OCI-LY7 (cell line): ENCODE results near the gene RPS19BP1.

Source experiments
- CTCF ChIP-seq: fragments of 200-600 bp; sonication (generic); conservative IDR thresholded peaks from 2 replicates; pipeline ENCODE4 v1.5.1; 2014; ENCODE audit warnings: mild to moderate bottlenecking, antibody characterized with exemption, low read length, moderate library complexity, mixed read lengths
- EZH2phosphoT487 ChIP-seq: fragments of 200-600 bp; sonication (generic); IDR thresholded peaks from 2 replicates; pipeline ENCODE4 v1.6.1; 2018; ENCODE audit warnings: low read depth, borderline replicate concordance, mild to moderate bottlenecking, mixed run types, antibody characterized with exemption, low read length, moderate library complexity, mixed read lengths

DNA sequence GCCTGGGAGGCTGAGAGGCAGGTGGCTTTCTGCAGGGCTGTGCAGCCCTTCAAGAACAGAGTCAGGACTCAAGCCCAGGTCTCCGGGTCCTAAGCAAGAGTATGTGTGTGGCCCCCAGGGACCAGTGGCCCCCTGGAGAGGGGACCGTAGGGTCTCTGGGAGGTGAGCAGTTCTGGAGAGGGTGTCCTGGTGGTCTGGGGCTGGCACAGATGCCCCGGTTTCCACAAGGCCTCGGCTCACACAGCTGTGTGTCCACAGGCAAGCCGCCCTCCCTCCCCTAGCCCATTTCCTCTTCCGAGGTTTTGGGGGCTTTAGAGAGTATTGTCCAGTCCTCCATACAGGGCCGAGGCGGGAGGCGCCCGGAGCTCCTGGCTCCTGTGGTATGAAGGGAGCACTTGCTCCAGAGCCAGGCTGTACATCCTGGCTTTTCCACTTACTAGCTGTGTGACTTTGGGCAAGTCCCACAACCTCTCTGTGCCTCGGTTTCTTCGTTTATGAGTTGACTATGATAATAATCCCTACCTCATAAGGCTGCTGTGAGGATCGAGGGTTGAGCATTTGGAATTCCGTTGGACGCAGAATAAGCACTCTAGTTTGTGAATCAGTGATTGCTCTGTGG is 3.4 kb upstream of the RPS19BP1 start:
- no peak for TF ChIP-seq EZH2phosphoT487
- no peak for TF ChIP-seq CTCF
